HuH-7.5 (cell line): ENCODE data around the gene LIMD2.

ENCODE experiments used
- DNase-seq: peaks from one replicate; pipeline ENCODE4 v3.0.0; 2011; ENCODE audit warnings: low spot score

LIMD2 gene

GRCh38 chr17:63701456-63701820 is 1.5 kb upstream of the LIMD2 start:
- no peak for DNase-seq

DNA sequence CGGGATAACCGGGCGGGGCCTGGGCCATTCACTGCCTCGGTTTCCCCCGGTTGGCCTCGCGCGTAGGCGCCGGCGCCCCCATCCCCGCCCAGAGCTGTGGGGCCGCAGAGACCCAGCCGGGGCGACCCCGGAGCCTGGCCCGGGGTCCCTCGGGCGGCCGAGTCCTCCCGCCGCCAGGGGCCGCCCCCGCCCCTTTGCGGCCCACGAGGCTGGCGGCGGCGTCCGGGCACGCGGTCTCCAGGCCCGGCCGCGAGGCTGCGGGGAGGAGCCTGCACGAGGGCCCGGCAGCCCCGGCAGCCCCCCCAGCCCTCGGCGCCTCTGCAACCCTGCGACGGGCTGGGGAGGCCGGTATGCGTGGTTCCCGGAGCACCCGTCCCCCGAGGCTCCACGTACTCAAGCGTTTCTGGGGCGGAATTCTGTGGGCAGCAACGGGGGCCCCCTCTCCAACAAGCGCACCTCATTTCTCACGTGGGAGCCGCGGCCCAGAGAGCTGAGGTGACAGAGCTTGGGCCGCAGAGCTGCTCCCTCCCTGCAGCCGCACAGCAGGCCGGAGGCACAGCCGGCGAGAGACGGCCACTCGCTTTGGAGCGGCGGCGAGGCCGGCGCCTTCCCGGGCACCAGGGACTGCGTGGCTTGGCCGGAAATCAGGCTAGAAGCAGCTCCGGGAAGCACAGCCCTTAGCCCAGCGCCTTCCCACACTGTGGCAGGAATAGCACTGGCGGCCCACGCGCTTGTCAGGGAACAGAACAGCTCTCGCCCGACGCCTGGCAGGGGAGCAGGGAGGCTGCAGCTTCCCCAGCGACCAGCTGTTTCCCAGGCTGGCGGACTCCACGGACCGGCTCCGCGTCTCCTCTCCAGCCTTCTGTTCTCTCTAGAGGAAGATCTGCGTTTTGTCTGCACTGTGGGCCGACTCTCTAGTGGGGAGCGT is 867 bp upstream of the LIMD2 start:
- DNase-seq: no peak

- DNase-seq: no peak
Measured at GRCh38 chr17:63698886-63699637, 863 bp downstream of the LIMD2 start.

DNA sequence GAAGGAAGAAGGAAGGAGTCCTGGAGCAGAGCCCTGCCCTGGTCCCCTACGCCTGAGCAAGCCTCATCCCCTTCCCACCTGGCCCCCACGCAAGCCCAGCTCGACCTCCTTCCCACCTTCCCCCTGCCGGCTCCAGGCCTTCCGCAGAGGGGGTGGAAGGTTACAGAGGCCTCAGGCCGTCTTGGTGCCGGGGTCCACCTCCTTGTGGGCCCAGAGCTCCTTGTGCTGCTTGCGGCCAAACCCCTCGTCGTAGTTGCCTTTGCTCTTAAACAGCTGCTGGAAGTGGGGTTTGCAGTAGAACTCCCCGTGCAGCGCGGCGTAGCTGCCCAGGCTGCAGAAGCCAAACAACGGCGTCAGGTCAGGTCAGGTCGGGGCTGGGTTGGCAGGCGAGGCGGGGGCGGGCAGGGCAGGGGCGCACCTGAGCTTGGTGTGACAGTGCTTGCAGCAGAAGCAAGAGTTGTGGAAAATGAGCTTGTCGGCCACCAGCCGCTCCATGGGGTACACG is 1.5 kb downstream of the LIMD2 start:
- no peak for DNase-seq

DNA sequence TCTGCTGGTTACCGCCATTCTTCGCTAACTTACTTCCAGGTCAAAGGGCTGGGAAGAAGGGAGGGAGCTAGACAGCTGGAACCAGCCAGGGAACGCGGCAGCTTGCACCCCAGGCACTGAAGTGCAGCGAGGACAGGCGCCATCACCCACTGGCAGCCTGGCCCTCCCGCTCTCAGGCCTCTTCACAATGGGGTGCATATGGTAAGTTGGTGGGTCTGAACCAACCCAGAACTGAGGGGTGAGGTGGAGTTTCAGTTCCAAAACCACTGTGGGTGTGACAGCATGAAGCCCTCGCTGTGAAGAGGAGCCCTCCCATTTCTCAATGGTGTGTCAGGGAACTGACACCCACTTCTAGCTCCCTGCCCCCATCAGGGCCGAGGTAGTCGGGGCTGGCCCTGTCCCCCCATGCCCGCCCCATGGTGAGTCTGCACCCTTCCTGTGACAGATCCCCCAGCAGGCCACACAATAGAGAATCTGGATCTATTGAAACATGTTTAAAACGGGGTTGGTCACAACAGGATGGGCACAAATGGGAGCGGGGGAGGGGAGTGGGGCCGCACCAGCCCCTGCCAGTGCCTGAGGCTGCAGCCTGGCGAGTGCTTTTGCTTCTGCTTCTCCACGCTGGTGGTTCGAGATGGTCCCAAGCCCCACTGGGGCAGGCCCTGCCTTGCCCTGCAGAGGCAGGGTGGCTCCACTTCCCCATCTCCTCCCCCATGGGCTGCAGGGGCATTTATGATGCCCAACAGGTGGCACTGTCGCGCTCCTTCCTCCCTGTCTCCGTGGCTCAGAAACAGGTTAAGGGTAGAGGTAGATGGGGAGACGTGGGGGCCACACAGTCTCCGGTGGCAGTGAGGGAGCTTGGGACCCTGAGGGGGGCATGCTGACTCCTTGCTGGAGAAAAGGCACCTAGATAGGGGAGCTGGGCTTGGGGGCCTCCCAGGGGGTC is 2.3 kb downstream of the LIMD2 start:
- peak; percentile 88 for DNase-seq

GRCh38 chr17:63696381-63696961 is 3.5 kb downstream of the LIMD2 start:
- DNase-seq: no peak

GRCh38 chr17:63695889-63696288 is 4.0 kb downstream of the LIMD2 start:
- no peak for DNase-seq

- no peak for DNase-seq
Measured at GRCh38 chr17:63694950-63695773, 4.8 kb downstream of the LIMD2 start.

DNA sequence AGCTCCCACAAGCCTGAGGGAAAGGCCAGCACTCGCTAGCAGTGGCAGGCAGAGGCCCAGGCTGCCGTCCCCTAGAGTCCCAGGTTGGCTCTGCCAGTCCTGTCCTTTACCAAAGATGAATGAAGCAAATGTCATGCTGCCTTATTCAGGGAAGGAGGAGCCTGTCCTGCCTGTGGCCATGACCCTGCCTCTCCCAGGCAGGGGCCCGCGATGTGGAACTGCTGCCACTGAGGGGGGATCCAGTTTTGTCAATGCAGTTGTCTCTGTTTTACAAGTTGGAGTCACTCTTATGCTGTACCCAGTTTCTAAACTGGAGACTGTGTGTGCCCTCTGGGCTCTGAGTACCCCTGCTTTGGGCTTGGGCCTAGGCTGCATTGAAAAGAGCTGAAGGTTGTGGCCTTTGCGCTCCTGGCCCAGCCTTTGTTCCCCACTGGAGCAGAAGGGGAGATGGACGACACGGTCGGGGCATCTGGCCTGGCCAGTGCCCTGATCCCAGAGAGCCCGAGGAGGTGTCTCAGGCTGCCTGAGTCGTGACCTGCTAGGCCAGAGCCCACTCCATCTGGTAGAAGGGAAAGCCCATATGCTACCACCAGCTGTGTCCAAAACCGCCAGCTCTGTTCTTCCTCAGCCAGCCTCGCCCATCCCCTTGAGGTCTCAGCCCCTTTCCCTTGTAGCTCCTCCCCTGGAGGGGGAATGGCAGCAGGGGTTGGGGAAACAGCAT is 5.5 kb downstream of the LIMD2 start:
- DNase-seq: no peak

GRCh38 chr17:63693411-63694113 is 6.4 kb downstream of the LIMD2 start:
- DNase-seq: no peak

DNA sequence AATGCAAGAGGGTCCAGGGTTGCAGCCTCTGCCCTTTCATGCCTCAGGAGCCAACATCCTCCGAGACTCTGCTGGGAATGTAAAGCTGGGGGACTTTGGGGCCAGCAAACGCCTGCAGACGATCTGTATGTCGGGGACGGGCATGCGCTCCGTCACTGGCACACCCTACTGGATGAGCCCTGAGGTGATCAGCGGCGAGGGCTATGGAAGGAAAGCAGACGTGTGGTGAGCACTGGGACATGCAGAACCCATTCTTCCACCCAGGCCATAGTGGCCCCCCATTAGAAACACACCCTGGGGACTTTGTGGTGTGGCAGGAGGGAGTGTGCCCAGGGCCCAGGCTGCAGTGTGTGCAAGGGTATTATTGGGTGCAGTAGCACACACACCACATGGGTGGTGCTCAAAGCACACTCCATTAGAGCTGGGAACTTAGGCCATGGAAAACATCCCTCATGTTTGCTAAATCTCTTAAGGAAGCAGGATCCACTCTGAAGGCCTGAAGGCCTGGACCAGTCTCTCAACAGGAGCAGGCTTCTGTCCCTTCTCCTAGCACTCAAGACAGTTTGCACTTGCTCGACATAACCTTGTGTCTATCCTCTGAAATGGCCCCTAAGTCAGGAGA is 7.6 kb downstream of the LIMD2 start:
- no peak for DNase-seq

DNA sequence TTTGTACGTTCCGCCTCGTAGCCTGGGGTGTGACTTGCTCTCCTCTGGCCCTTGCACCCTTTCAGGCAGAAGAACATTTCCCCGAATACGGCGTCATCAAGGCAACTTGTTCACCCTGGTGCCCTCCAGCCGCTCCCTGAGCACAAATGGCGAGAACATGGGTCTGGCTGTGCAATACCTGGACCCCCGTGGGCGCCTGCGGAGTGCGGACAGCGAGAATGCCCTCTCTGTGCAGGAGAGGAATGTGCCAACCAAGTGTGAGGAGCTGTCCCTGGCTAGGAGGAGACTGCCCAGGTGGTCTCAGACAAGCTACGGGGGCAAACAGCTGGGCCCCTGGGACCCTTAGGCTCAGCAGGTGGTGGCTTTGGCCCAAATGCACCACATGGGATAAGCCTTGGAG is 10.4 kb downstream of the LIMD2 start:
- DNase-seq: no peak

DNA sequence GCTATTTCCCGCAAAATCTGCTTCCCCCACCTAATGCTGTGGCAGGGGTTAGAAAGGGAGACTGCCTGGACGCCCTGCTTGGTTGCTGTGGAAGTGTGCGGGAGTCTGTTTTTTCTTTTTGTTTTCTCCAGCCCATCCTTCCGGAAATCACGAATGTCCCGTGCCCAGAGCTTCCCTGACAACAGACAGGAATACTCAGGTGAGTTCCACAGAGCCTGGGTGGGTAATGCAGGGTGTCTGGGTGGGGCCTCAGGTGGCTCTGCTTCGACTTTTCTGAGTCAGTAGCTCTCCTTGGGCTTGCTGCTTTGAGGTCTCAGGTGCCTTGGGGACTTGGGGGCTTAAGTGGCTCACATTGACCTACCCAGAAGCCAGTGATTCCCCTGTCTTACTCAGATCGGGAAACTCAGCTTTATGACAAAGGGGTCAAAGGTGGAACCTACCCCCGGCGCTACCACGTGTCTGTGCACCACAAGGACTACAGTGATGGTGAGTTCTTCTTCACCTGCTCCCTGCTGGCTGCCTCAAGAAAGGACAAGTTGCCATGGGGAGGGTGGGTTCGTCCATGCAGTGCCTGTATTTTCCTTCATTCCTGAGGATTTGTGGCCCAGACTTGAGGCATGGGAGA is 11.4 kb downstream of the LIMD2 start:
- DNase-seq: no peak

- DNase-seq: no peak
Measured at GRCh38 chr17:63686138-63686685, 13.7 kb downstream of the LIMD2 start.

DNA sequence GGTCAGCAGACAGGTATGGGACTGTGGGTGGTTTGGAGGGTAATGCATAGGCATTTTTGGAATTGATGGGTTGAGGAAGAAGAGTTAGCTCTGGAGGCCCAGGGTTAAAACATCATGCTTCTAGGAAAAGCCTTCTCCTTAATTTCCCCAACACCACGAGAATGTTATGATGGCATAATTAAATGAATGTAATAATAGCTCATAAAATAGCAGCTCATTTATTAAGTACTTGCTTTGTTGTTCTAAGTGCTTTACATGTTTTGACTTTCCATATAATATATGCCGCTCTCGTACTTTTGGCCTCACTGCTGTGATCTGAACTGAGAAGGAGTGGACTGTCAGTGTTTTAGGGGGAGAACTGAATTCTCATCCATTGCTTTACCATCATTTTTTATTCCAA is 14.3 kb downstream of the LIMD2 start:
- no peak for DNase-seq

- DNase-seq: no peak
Measured at GRCh38 chr17:63685041-63685440, 14.9 kb downstream of the LIMD2 start.

GRCh38 chr17:63682981-63683380 is 16.9 kb downstream of the LIMD2 start:
- no peak for DNase-seq

DNA sequence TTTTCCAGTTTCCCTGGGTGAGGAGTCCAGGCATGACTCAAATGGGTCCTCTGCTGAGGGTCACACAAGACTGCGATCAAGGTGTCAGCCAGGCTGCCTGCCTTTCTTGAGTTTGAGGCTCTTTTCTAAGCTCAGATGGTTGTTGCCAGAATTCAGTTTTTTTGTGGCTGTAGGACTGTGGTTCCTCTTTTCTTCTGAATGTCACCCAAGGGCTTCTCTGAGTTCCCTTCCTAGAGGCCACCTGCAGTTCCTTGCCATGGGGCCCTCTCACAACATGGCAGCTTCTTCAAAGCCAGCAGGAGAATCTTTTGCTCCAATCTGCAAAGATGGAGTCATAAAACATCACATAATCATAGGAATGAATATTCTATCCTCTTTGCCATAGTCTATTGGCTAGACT is 17.5 kb downstream of the LIMD2 start:
- no peak for DNase-seq
